Measurements from ENCODE around the gene PLCB1.
"Not testable (repeated sequence)": the region's sequence is repeated elsewhere in the genome, so short reads cannot be mapped to it uniquely, and the experiment has no call there.

PLCB1 gene

DNA sequence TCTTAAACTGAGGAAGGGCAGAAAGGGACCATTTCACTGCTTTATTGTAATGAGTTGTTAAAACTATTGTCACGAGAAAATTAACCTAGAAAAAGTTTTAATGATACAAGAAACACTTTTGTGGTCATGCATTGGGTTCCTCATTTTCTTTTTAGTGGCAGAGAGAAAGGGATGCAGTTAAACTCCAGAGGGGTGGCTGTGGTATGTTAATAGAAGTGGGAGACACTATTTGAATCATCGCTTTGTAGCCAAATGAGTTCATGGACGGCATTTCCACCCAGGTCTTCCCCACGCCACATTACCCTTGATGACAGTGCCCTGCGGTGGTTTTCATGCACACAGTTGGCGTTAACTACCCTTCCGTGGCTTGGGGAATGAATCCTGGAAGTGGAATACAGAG, 235.6 kb downstream of the PLCB1 start:
- no peak for DNase-seq (ENCODE audit: low read depth in 2 of 2)

DNA sequence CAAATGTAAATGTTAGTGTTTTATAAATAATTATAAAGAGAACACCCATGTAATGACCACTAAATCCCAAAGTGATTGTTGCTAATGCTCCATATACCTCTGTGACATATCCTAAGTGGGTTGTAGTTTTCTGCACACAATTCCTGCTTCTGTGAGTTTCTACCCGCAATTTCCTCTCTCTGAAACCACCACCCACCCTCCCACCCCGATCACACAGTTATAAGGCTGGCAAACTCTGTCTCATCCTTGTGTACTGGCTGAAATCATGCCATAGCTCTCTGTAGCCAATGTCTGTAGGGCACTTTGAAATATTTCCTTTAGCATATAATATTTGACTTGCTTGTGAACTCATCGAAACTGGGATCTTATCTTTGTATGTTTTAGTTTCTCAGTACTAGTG, 236.6 kb downstream of the PLCB1 start:
- no peak for DNase-seq (ENCODE audit: low read depth in 2 of 2)

DNA sequence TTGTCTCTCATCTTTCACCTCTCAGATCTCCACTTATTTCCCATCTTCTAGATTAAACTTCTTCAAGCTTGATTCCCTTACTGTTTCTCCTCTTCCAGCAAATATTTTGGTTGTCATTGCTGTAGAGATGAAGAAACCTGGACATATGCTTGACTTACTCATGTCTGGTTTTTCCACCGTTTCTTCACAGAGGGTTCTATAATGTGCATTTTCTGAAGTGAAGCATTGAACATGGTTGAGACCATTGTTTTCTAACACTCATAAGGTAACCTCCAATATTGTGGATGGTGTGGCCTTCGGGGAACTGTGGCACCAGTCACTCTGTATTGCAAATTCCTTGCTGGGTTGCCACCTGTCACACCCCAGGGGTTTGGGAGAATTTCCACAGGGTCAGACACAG, 237.2 kb downstream of the PLCB1 start:
- no peak for DNase-seq (ENCODE audit: low read depth in 2 of 2)

DNA sequence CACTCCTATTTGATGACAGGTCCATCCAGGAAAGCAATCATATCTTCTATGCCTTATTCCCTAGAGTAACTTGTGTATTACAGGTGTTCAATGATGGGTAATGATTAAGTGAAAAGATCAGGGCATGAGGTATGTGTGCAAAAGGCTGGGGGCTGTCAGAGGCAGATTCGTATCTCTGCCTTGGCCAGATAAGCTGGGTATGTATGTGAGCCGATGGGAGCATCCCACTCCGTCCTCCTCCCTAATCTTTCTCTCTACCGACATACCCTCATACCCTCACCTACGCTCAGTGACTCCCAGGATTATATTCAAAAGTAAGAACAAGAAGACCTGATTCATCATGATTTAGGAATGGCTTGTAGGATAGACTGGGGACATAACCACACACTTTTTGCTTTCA, 238.7 kb downstream of the PLCB1 start:
- no peak for DNase-seq (ENCODE audit: low read depth in 2 of 2)

DNA sequence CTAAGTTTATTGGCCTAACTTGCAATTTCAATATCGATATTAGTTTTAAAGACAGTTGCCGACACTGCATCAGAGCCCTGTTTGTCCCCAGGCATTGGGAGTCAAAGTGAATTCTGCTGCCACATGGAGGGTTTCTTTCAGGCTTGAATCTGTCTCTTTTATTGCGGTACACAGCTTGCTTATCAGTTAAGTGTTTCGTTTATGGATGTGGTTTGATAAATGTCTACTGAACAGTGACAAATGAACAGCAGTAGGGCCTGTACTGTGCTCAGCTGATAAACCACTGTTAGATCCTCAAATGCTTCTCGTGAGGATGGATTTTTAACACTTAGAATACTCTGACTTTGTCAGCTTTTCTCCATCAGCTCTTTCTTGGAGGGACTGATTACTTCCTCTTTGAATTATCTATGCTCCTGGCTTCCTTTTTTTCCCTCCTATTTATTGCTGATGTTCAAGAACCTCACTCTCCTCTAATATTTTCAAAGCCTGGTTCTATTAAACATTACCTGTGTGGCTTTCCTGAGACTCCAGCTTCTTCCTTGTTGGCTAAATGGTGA, 240.8 kb downstream of the PLCB1 start:
- no peak for DNase-seq (ENCODE audit: low read depth in 2 of 2)

DNA sequence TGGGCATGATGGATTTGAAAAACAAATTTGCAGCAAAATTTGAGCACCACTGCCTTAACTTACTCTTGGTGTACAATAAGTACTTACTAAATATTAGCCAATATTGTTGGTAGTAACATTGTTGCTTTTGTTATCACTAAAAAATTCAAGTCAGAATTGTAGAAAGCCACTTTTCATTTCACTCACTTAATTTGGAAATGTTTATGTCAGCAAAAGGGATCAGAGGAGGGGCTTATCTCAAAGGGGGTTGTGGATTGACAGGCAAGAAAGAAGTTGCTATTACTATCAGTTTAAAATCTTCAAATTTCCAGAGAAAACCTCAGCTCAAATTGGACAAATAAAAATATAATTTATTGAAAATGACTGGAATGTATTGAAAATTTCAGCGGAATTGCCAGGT, 241.5 kb downstream of the PLCB1 start:
- no peak for DNase-seq (ENCODE audit: low read depth in 2 of 2)

DNA sequence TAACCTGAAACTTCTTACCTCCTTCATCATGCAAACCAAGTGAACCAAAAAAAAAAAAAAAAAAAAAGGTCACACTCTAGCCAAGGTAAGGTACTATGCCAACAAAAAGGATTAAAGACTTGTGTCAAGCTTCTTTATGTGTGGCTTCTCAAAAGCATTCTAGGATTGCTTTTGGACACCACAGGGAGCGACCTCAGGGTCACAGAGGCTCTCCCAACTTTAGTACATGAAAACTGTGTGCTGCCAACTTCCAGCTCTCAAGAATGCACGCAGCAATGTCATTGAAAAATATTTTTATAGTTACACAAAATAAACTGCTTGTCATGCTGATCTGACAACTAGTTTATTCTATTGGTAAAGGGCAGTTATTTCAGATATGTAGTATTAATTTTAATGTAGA, 243.8 kb downstream of the PLCB1 start:
- DNase-seq (ENCODE audit: low read depth in 2 of 2) = no peak

DNA sequence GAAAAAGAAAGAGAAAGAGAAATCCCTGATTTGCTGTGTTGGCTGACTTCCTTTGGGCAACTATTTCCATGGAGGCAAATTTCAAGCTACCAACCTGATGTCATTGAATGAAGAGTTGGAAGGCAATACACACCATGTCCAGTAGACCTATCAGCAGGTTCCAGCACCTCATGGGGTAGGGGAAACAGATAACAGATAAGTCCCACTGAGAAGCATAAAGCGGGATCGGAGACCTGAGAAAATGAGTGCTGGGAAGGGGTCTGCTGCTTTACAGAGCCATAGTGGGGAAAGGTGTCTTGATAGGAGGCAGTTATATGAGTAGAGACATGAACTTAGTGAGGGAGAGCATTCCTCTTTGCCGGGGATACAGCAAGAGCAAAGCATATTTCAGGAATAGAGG, 244.9 kb downstream of the PLCB1 start:
- DNase-seq (ENCODE audit: low read depth in 2 of 2) = no peak

DNA sequence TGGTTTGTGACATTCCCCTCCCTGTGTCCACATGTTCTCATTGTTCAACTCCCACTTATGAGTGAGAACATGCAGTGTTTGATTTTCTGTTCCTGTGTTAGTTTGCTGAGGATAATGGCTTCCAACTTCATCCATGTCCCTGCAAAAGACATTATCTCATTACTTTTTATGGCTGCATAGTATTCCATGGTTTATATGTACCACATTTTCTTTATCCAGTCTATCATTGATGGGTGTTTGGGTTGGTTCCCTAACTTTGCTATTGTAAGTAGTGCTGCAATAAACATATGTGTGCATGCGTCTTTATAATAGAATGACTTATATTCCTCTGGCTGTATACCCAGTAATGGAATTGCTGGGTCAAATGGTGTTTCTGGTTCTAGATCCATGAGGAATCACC, 247.1 kb downstream of the PLCB1 start:
- not testable (repeated sequence) for DNase-seq (ENCODE audit: low read depth in 2 of 2)

DNA sequence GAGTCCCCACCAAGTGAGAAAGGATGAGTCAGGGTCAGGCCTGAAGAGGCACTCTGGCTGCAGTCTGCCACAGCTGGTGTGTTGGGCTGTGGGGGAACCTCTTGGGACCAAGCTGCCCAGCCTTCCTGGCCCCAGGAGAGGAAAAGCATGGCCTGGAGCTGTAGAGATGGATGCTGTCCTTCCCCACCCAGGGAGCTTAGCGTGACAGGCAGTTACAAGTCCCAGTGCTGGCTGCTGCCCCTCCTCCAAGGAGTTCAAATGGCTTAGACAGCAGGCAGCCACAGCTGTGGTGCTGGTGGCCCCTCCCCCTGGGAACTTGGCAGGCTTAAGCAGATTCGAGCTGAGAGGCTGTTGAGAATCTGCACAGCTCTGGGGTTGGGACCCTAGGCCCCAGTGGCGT, 253.2 kb downstream of the PLCB1 start:
- no peak for DNase-seq (ENCODE audit: low read depth in 2 of 2)

DNA sequence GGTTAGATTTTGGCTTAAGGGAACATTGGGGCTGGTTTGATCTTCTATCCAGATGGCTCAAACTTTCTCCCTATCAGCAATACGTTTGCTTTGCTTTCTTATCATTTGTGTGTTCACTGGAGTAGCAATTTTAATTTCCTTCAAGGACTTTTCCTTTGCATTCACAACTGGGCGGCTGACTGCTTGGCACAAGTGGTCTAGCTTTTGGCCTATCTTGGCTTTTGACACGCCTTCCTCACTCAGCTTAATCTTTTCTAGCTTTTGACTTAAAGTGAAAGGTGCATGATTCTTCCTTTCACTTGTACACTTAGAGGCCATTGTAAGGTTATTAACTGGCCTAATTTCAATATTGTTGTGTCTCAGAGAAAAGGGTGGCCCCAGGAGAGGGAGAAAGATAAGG, 254.9 kb downstream of the PLCB1 start:
- no peak for DNase-seq (ENCODE audit: low read depth in 2 of 2)

DNA sequence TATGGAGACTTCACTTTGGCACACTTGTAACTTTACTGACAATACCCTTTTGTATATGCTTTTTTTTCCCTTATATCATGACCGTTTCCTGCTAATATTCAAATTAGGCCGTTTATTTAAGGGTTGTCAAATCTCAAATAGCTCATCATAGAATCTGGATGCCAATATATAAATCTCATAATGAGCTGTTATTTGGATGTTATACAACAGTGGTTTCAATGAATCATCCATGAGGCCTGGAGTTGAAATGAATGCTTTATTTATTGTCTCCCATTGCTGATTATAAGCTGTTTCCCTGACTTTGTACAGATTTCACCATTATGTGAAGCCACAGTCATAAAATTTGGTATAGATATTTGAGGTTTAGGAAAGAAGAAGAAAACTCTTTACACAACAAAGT, 256.1 kb downstream of the PLCB1 start:
- DNase-seq (ENCODE audit: low read depth in 2 of 2) = no peak

DNA sequence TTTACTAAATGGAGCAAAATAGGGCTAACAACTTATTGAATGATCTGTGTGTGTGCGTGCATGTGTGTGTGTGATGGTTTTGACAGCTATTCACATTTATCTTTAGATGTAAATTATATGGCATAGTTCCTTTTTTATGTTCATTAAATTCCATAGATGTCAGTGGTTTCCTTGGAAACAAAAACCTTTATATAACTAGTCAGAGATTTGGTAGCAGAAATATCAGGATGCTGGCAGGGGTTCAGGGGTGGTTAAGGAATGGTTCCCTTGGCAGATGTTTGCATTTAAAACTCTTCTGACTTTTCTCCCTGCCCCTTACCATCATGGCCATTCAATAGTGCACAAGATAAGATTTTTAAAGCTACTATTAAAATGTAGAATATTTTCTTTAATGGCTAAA, 256.6 kb downstream of the PLCB1 start:
- no peak for DNase-seq (ENCODE audit: low read depth in 2 of 2)

DNA sequence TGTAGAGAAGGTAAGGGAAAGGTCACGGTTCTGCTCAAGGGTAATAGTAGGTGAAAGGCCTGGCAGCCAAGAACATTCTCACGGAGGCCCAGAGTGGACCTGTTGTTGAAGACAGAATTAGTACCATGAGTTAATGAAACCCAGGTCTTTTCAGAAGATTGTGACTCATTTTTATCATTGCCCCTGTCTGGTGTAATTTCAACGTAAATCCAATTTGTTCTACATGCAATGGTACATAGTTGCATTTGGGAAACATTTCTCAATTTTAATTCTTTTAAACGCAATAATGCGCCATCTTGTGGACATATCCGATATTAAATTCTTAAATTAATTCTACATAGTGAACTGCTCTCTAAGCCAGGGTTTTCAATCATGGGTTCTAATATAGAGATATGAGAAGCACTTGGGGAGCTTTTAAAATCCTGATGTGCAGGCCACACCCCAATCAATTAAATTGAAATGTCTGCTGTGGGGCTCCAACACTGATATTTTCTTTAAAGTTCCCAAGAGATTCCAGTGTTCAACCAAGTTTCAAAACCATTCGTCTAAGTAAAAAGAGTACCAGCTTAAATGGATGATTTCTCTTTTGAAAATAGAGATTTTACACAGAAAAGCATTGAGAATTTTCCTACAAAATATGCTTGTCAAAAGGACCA, 257.4 kb downstream of the PLCB1 start:
- DNase-seq (ENCODE audit: low read depth in 2 of 2) = no peak

DNA sequence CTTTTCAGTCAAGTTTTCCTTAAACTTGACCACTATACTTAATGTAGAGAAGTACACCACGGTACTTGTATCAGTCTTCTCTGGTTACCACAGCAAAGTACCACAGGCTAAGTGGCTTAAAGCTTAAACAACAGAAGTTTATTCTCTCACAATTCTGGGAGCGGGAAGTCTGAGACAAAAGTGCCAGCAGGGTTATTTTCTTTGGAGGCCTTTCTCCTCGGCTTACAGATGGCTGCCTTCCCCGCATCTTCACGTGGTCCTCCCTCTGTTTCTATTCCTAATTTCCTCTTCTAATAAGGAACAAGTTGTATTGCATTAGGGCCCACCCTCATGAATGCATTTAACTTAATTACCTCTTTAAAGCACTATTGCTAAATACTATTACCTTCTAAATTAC, 258.0 kb downstream of the PLCB1 start:
- no peak for DNase-seq (ENCODE audit: low read depth in 2 of 2)

DNA sequence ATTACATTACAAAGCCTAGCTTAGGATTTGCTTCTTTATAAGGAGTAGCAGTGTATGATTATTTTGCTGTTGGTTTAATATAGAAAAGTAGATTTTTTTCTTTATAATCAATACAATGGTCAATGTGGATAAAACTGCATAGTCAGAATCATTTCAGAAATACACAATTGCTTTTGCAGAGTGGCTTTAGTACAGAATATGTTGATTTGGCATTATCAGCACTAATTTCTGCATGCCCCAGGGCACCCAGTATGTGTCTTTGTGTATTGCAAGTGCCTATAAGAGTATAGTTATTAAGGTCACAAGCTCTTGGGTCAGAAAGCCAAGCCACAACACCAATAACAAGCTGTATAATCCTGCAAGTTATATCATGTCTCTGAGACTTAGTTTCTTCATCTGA, 258.4 kb downstream of the PLCB1 start:
- no peak for DNase-seq (ENCODE audit: low read depth in 2 of 2)

DNA sequence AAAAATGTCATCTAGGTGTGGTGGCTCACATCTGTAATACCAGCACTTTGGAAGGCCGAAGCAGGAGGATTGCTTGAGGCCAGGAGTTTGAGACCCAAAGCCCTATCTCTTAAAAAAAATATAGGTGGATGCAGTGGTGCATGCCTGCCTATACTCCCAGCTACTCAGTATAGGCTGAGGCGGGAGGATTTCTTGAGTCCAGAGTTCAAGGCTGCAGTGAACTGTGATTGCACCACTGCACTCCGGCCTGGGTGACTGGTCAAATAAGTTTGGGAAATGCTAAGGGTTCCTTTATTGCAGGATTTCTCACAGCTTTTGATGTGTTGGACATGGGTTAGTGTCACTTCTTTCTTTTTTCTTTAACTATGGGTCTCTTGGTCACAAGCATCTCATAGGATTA, 261.3 kb downstream of the PLCB1 start:
- no peak for DNase-seq (ENCODE audit: low read depth in 2 of 2)

DNA sequence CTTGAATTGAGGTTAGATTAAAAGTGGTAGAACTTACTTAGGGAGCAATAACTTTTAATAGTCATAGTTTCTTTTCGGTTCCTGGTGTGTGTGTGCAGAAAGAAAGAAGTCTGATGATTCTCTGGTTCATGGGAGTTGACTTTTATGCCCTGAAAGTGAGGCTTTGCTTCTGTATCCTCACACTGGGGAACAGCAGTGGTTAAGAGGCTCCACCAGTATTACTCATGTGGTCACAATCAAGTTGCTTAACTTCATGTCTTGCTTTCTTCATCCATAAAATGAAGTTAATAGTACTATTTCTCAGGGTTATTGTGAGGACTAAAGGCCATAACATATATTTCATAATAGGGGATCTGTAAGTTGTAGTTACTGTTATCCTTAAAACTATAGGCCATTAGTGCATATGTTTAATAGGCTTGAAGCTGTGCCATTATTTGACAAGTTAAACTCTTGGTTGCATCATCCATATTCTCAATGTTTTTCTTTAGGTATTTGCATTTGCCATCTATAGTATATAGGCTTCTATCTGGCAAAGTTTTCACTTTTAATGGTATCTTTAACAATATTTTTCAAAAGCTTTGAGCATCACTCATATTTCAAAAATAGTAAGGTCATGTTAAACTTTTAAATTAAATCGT, 262.4 kb downstream of the PLCB1 start:
- no peak for DNase-seq (ENCODE audit: low read depth in 2 of 2)

DNA sequence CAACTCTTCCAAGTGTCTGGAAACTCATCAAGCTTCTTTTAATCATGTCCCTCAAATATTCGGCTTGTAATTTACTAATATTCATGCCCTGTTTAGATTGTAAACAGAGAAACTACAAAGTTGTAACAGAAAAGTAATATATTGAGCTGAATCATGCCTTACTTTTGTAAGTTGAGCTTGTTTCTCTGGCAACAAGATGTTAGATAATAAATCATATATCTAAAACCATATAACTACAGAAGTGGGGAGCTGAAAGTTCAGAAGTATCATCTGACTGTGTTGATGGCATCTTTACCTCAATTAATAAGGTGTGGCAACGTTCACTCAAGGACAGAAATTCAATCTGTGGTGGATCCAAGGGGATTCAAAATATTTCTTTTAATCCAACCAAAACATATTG, 263.9 kb downstream of the PLCB1 start:
- no peak for DNase-seq (ENCODE audit: low read depth in 2 of 2)

DNA sequence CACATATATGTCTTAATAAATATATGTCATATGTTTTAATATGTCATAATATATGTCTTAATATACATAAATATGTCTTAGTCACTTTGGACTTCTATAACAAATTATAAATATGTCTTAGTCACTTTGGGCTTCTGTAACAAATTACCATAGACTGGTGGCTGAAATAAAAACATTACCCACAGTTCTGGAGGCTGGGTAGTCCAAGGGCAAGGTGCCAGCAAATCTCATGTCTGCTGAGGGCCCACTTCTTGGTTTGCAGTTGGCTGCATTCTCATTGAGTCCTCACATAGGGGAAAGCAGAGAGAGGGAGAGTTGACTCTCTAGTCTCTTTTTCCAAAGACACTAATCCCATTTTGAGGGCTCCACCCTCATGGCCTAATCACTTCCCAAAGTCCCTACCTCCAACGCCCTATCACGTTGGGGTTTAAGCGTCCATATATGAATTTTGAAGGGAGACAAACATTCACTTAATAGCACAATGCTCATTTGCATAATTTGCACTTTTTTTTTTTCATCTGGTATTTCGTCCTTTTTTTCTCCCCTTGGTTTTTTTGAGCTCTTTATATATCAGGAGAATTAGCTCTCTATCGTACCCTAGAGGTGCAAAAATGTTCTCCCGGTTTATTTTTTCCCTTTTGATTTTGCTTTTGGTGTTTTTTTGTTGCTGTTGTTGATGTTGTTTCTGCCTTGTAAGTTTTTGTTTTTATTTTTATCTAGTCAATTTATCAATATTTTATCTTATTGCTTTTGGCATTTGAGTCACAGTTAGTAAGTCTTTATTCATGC, 266.4 kb downstream of the PLCB1 start:
- DNase-seq (ENCODE audit: low read depth in 2 of 2) = no peak

DNA sequence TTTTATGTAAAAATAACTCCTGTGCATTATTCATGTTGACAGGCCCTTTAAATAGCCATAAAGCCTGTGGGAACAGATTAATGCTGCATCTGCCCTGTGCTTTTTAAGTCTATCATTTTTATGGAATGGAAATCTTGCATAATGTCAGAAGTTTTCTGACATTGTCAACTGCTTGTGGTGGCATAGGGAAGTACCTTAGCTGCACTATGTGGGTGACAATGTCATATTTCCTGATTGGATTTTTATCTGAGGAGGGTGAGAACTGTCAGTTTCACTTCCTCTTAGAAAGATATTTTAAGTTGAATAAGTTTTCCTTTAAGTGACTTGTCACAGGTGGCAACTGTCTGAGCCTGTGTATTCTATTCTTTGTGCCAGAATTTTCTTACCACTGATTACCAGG, 267.9 kb downstream of the PLCB1 start:
- DNase-seq (ENCODE audit: low read depth in 2 of 2) = no peak

DNA sequence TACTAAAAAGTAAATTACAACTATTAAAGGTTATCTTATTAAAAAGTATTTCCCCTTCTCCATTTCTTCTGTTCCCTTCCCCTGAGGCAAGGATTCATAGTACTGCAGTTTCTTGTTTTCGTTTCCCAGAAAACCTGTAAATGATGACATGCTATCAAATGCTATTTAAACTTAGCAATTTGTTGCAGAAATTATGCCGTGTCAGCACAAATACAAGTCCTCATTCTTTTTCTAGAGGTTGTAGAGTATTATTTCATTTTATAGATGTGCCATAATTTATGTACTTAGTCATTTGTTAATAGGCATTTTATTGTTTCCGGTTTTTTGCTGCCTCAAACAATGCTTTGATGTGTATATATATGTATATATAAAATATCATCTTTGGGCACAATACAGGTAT, 268.4 kb downstream of the PLCB1 start:
- no peak for DNase-seq (ENCODE audit: low read depth in 2 of 2)

DNA sequence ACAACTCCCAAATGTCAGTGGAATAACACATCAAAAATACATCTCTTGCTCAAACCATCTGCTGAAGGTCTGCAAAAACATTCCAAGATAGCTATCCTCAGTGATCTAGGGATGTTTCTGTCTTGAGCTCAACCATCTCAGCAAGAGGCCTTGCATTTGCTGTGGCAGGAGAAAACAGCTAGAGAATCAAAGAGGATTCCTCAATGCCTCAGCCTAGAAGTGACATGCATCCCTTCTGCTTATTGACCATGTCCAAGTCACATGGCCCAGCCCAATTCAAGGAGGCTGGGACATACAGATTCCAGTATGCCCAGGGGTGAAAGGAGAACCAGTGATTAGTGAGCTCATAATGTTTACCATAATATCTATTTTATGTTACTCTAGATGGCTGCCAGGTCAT, 269.5 kb downstream of the PLCB1 start:
- DNase-seq (ENCODE audit: low read depth in 2 of 2) = no peak
